ENCODE measurements around the gene KCNIP1.

The KCNIP1 gene

DNA sequence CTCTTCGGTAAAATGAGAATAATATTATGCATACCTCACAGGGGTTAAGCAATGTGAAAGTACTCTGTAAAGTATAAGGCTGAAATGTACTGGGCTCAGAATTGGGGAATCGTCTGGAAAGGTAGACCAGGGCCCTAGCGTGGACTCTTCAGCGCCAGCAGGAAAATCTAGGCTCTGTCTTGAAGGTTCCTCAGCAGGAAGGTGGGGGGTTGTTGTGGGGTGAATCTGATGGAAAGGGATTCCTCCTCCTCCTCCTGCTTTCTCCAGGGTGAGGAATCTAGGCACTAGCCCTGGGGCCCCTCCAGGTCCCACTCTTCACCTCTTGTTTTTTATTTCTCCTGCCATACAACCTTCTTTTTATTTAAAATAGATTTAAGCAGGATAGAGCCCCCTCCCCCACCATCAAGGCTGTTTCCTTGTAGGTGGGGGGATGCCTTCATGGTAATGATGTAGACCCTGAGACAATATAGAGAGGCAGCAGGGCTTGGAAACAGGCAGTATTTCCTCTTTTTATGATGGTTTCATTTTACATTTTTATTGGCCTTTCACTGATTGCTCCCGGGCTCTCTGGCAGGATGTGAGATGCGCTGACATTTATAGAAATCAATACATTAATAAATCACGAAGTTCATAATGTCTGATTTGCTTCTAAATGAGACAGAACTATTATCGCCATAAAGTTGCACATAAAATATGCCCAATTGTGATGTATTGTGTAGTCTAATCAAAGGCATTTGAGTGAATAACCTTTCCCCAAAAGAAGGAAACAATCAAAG is 200.8 kb downstream of the KCNIP1 start:
- Histone ChIP-seq H3K36me3 (replicated peaks) (no peaks in the 10 kb centered on the region), H3K4me3 (ENCODE audit: low read depth, low read length) (no peak overlapping the region), H3K27me3 (replicated peaks) (no peaks in the 10 kb centered on the region), H3K27ac (no peak overlapping the region)
- TF ChIP-seq CTCF (IDR thresholded peaks at IDR 0.05; ENCODE audit: low read depth, low read length, missing control alignments): no peak
- in situ Hi-C loops (cut with HindIII; ENCODE audit: low pct_ligation_motif_present, low sequenced_read_pairs): no loop called here
- no peak for DNase-seq

DNA sequence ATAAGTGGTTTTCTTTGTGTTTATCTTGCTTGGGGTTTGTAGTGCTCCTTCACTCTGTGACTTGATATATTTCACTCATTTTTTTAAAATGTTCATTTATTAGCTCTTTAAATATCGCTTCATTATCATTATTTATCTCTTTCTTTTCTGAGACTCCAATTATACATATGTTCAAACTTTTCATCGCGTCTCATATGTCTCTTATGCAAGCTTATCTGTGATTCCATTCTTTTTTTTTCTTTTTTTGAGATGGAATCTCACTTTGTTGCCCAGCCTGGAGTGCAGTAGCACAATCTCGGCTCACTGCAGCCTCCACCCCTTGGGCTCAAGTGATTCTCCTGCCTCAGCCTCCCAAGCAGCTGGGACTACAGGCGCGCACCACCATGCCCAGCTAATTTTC is 205.8 kb downstream of the KCNIP1 start:
- Histone ChIP-seq H3K4me3 (ENCODE audit: low read depth, low read length) (no peak overlapping the region), H3K27me3 (replicated peaks) (no peaks in the 10 kb centered on the region), H3K27ac (no peak overlapping the region), H3K36me3 (replicated peaks) (no peaks in the 10 kb centered on the region)
- in situ Hi-C loops (cut with HindIII; ENCODE audit: low pct_ligation_motif_present, low sequenced_read_pairs): no loop called here
- no peak for TF ChIP-seq CTCF (IDR thresholded peaks at IDR 0.05; ENCODE audit: low read depth, low read length, missing control alignments)
- no peak for DNase-seq

DNA sequence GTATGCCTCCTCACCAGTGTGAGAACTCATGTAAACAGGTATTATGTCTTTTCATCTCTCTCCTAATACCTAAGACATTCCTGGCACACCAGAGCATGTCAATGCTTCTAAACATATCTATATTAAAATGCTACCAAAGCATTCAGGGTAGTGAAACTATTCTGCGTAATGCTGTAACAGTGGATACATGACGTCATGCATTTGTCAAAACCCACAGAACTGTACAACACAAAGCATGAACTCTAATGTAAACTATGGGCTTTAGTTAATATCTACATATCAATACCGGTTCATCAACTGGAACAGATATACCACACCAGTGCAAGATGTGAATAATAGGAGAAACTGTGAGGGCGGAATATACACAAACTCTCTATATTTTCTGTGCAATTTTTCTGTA is 207.5 kb downstream of the KCNIP1 start:
- DNase-seq: no peak
- no peaks in the 10 kb centered on the region for H3K36me3 ChIP-seq (replicated peaks)
- in situ Hi-C loops (cut with HindIII; ENCODE audit: low pct_ligation_motif_present, low sequenced_read_pairs): no loop called here
- no peak overlapping the region for H3K4me3 ChIP-seq (ENCODE audit: low read depth, low read length)
- peaks cover 2% of the 10 kb centered on the region for H3K27me3 ChIP-seq (replicated peaks)
- no peak overlapping the region for H3K27ac ChIP-seq
- TF ChIP-seq CTCF (IDR thresholded peaks at IDR 0.05; ENCODE audit: low read depth, low read length, missing control alignments): no peak

GRCh38 chr5:170715141-170715540 is 211.3 kb downstream of the KCNIP1 start:
- Histone ChIP-seq H3K36me3 (replicated peaks) (no peaks in the 10 kb centered on the region), H3K27ac (no peak overlapping the region), H3K4me3 (ENCODE audit: low read depth, low read length) (no peak overlapping the region), H3K27me3 (replicated peaks) (peaks cover 2% of the 10 kb centered on the region)
- in situ Hi-C loops (cut with HindIII; ENCODE audit: low pct_ligation_motif_present, low sequenced_read_pairs): no loop called here
- TF ChIP-seq CTCF (IDR thresholded peaks at IDR 0.05; ENCODE audit: low read depth, low read length, missing control alignments): no peak
- DNase-seq: no peak

DNA sequence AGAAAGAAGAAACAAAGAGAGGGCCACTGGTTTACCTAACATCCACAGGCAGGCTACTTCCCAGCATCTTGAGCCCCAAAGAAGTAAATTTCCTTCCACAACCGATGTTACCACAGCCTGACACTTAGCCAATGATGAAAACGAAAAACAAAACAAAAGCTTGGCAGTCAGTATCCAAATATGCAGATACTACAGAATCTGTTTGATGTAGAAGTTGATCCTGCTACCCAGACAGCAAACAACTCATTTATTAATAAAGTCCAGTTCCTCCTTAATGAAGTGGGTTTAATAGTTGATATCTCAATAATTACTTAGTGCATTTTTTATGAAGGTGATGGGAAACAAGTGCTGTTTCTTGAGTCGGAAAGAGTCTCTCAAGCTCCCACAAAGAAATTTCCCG is 212.6 kb downstream of the KCNIP1 start:
- no peak for TF ChIP-seq CTCF (IDR thresholded peaks at IDR 0.05; ENCODE audit: low read depth, low read length, missing control alignments)
- H3K36me3 ChIP-seq (replicated peaks): no peaks in the 10 kb centered on the region
- in situ Hi-C loops (cut with HindIII; ENCODE audit: low pct_ligation_motif_present, low sequenced_read_pairs): no loop called here
- peaks cover 2% of the 10 kb centered on the region for H3K27me3 ChIP-seq (replicated peaks)
- no peak overlapping the region for H3K27ac ChIP-seq
- no peak for DNase-seq
- H3K4me3 ChIP-seq (ENCODE audit: low read depth, low read length): no peak overlapping the region

- Histone ChIP-seq H3K27ac (no peak overlapping the region), H3K27me3 (replicated peaks) (peaks cover 2% of the 10 kb centered on the region), H3K4me3 (ENCODE audit: low read depth, low read length) (no peak overlapping the region), H3K36me3 (replicated peaks) (no peaks in the 10 kb centered on the region)
- in situ Hi-C loops (cut with HindIII; ENCODE audit: low pct_ligation_motif_present, low sequenced_read_pairs): no loop called here
- no peak for DNase-seq
- TF ChIP-seq CTCF (IDR thresholded peaks at IDR 0.05; ENCODE audit: low read depth, low read length, missing control alignments): no peak
These were observed 215.7 kb downstream of the KCNIP1 start for GRCh38 chr5:170719551-170719950.

All from brain microvascular endothelial cell (primary cell).